ENCODE data around the gene UBE2D4.
A peak's percentile ranks its signal among the peaks of the same experiment; 100 is the strongest.
"Not testable (repeated sequence)": the region's sequence is repeated elsewhere in the genome, so short reads cannot be mapped to it uniquely, and the experiment has no call there.

UBE2D4 gene

DNA sequence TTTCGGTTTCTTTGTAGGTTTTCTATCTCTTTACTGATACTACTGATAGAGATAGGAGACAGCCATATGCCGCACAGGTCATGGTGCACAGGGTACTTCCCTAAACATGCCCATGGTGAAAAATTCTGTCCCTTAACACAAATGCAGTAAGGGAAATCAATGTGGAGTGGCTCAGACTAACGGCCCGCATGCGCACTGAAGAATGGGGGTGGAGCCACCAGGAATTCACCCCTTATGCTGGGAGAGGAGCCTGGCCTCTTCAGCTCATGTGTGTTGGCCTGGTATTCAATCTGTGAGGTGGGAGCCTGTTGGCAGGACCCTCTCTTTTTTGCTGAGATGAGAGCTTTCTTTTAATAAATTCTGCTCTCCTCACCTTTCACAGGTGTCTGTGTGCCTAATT lies 11.4 kb upstream of the UBE2D4 start:
- DNase-seq, result no peak

DNA sequence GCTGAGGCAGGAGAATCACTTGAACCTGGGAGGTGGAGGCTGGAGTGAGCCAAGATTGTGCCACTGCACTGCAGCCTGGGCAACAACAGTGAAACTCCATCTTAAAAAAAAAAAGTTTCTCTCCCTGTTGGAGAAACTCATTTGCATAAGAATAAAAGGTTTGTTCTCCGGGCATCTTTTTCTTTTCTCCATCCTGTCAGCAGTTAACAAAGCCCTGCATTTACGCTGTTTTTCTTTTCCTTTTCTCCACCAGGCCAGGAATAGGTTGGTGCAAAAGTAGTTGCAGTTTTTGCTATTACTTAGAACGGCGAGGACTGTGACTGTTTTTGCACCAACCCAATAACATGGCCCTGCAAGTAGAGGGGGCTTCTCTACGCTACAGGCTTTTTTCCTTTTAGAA lies 10.3 kb upstream of the UBE2D4 start:
- DNase-seq, result no peak

DNA sequence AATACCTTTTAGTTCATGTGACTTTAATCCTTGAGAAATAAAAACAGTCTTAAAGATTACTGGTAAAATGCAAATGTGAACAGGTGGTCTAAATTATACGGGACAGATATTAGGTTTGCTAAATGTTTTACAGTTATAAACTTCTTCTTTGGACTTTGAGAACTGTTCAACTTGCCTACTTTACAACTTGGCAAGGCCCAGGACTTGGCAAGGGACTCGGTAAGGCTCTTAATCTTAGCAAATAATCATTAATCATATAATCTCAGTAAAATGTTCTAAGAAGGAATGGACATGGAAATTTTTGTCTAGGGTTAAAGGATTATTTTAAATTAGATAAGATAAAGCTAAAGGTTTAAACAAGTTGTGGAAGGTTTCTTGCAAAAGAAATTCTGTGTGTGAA lies 4.8 kb upstream of the UBE2D4 start:
- DNase-seq, result no peak

DNA sequence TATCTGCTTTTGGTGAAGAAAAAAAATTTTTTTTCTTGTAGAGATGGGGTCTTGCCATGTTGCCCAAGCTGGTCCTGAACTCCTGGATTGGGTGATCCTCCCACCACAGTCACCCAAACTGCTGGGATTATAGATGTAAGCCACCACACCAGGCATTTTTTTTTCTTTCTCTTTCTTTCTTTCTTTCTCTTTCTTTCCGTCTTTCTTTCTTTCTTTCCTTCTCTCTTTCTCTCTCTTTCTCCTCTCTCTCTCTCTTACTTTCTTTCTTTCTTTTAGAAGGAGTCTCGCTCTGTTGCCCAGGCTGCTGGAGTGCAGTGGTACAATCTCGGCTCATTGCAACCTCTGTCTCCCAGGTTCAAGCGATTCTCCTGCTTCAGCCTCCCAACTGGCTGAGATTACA lies 3.5 kb upstream of the UBE2D4 start:
- no peak for DNase-seq

DNA sequence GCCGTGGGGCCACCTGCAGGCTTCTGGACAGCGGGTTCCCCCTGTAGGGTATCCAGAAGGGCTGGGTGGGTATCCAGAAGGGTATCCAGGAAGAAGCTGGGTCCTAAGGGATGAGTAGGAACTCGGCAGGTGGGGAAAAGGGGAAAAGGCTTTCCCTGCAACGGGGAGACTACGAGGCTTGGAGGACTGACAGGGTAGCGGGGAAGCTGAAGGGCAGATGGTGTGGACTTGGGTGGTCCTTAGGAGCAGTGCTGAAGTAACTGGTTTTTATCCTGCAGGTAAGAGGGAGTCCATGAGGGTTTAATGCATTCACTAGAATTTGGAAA lies 525 bp downstream of the UBE2D4 start:
- DNase-seq, result no peak

DNA sequence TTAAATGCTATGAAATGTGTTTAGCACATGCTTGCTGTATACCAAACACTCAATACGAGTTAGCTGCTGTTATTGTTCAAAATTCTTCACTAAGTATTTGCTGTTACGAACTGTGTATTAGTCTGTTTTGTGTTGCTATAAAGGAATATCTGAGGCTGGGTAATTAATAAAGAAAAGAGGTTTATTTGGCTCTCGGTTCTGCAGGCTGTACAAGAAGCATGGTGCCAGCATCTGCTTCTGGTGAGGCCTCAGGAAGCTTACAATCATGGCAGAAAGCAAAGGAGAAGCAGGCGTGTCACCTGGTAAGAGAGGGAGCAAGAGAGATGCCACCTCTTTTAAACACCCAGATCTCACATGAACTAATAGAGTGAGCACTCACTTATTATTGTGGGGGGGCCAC lies 1.6 kb downstream of the UBE2D4 start:
- no peak for DNase-seq

DNA sequence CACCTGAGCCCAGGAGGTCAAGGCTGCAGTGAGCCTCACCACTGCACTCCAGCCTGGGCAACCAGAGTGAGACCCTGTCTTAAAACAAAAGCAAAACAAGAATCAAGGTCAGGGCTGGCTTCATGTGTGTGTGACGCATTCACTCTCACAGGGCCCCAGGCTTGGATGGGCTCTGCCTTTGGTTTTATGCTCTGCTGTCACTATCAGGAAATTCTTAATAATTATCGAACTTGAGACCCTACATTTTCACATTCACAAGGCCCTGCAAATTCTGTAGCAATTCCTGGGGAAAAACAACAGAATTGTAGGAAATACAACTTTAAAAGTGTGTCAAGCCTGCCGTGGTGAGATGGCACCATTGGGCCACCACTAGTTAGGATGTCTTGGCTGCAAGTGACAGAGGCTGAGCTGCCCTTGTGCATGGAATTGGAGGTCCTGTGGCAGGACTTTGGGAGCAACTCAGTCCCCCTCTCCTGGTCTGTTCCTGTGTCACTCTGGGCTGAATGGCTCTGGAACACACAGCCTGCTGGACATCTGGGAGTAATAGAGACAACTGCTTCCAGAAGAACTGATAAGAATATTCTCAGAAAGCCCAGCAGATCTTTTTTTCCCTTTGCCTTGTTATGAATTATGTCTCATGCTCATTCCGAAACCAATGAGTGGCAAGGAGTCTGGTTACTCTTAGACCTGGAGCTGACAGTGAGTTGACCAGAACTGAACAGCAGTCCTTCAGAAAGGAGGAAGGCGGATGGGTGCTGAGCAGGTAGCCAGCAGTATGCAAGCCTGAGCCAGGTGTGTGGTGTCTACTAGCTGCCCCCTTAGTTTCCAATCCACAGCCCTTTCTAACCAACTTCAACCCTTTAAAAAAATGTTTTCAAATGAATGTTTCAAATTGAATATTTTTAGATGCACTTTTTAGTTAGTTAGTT lies 3.6 kb downstream of the UBE2D4 start:
- DNase-seq, result no peak

DNA sequence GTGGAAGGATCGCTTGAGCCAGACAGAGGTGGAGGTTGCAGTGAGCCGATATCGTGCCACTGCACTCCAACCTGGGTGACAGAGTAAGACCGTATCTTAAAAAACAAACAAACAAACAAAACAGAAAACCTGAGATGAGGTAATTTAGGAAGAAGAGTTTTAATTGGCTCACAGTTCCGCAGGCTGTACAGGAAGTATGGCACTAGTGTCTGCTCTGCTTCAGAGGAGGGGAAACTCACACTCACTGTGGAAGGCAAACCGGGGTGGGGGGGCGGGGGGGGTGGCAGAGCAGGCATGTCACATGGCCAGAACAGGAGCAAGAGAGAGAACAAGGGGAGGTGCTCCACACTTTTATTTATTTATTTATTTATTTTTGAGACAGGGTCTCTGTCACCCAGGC lies 5.1 kb downstream of the UBE2D4 start:
- DNase-seq, result no peak

DNA sequence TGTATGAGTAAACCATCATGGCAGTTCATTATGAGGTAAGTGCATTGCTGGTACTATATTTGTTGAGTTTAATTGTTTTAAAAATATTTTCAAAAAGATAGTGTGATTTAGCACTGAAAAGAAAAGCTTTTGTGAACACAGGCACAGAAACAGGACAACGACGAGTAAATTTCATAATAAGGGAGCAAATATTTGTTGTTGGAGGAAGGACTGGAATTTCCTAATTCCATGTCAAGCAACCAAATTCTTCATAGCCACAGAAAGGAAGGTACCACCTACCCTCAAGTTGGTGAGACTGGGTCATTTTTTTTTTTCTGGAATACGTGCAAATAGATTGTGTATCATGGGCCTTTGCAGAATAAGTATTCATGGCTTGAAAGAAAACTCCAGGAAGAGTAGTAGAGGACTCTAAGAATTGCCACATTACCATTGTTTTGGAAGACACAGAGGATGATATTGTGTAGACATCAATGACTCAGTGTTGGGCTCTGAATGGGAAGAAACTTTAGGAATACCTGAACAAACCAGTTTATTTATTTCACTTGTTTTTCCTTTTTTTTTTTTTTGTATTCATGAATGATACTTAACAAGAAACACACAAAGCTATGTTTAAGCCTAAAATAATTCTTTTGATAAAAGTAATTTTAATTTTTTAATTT lies 7.8 kb downstream of the UBE2D4 start:
- DNase-seq, result no peak

DNA sequence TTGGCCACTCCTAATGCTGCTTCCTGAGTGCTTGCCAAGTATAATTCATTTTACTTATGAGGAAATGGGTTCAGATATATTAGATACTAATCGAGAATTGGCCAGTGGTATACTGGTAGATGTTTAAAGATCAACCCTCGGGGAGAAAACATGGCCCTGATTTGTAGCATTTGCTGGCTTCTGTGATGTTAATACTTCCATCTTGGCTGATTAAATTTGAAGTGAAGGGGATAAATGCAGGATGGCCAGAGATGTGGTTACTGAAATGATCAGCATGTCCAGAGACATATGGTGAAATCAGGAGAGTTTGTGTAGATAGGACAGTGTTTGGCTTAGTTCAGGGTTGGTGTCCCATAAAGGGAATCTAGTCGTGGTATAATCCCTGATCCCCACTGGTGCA lies 11.2 kb downstream of the UBE2D4 start:
- no peak for DNase-seq

DNA sequence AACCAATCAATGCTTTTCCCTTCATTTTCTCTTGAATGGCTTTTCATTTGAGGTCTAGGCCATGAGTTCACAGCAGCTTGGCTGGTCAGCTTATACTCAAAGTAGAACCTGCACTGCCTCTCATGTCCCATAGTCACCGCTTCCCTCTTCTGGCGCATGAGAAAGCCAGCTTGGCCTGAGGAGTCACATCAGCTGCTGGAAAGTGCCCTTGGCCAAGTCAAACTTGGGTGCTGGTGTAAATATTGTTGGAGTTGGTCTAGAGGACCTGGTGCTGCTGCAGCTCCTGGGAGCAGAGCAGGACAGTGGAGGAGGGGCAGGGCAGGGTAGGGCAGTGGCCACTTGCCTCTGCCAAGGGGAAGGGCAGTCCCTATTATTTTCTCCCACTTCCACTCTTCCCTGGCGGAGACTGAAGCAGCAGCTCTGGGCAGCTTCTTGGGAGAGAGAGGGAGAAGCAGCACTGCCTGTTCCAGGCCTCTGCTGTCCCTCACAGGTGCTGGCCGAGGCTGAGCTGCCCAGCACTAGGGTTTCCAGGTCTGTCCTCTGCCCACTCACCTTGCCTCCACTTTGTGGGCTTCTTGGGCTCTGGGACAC lies 12.8 kb downstream of the UBE2D4 start:
- DNase-seq, result no peak

DNA sequence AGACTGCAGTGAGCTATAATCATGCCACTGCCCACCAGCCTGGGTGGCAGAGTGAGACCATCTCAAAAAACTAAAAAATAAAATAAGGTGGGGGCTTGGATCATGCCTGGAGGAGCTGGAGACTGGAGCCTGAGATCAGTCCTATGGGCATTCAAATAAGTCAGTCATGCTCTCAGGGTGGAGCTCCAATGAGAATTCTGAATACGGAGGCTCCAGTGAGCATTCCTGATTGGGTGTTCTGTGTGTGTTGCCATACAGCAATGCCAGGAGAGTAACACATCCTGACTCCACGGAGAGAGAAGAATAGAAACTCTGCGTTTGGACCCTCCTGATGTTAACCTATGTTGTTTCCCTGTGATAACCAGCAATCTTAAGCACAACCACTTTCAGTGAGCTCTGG lies 16.0 kb downstream of the UBE2D4 start:
- DNase-seq, result no peak

DNA sequence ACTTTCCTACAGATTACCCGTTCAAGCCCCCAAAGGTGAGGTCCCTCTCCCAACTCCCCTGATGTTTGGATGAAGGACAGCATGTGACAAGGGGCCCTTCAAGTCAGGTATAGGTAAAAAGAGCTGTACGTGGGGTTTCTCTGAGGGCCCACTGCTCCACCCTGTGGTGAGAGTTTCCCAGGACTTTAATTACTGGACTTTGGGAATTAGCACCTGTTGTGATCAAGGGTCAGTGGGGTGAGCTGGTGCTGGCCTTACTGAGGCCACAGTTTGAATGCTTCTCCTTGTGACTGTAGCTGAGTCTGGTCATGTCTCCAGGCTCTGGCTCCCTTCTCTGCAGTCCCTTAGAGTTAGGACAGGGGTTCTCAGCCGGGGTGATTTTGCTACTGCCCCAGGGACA lies 16.8 kb downstream of the UBE2D4 start:
- no peak for DNase-seq

DNA sequence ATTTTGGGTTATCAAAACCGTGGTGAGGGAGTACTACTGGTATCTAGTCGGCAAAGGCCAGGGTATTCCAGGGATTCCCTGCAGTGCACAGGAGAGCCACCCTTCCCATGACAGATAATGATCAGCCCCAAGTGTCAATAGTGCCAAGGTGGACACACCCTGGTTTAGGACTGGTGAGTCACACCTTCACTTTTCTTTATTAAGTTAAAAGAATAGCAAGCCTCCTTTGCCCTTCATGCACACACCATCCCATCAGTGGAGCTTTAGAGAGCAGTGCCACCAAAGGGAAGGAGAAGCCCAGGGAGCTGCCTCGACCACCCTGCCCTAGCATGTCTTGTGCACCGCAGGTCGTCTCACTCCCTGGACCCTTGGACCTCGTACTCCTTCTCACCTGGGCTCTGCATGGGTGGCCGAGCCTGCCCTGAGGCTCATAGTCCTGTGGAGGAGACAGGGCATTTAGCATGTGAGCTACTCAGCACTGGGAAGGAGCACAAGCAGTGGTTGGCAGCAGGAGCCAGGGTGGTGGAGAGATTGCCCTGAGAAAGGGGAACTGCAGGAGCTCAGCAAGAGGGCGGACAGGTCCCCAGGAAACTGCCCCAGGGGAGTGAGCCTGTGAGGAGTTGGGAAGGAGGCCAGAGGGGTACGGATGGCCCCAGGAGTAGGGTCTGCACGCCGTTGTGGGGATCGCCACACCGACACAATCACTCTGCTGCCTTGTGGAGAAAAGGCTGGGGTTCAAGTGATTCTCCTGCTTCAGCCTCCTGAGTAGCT lies 17.4 kb downstream of the UBE2D4 start:
- DNase-seq, result no peak

DNA sequence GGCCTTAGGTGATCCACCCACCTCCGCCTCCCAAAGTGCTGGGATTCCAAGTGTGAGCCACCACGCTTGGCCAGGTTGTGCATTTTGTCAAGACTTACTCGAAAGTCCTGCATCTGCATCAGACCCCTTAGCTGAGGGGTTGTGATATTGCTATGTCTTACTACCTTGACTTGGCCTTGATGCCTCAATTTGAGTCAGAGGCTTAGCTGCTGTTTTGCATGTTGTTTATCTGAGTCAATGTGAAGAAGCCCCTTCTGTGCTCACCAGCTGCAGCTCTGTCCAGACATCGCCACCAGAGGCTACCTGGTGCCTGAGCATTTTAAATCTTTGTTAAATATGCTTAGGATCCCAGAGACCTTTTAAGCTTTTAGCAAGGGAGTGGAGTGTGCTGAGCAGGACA lies 18.1 kb downstream of the UBE2D4 start:
- DNase-seq, result no peak

DNA sequence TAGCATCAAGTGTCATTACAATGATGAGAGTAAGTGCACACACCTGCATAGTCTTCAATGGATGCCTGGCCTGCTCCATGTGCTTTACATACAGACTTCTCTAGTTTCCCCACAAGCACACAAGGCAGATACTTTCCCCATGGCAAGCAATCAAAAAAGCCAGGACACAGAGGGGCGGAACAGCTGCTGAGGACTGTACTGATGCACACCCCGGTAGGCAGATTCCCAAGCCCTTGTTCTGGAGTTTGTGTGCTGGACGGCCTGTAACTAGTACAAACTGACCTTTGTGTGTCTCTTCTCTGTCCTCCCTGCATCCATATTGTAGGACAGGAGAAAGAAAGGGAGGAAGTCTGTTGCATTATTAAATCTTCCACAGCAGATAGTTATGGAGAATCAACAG lies 25.8 kb downstream of the UBE2D4 start:
- DNase-seq, result no peak

DNA sequence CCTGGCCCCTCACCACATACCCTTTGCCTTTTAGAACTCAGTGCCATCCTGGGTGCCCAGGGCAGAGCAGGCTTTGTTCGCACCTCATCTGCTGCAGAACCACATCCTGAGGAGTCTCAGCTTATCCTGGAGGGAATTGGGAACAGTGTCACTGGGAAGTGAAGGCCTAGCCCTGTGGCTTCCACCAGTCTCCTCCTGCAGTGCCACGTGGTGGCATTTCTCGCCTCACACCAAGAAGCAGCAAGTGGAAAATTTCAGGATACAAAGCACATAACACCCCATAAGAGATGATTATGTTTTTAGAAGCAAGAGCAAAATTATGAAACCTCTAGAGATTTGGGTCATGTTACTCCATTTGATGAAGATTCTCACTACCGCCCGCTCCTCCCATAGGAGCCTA lies 26.8 kb downstream of the UBE2D4 start:
- no peak for DNase-seq

DNA sequence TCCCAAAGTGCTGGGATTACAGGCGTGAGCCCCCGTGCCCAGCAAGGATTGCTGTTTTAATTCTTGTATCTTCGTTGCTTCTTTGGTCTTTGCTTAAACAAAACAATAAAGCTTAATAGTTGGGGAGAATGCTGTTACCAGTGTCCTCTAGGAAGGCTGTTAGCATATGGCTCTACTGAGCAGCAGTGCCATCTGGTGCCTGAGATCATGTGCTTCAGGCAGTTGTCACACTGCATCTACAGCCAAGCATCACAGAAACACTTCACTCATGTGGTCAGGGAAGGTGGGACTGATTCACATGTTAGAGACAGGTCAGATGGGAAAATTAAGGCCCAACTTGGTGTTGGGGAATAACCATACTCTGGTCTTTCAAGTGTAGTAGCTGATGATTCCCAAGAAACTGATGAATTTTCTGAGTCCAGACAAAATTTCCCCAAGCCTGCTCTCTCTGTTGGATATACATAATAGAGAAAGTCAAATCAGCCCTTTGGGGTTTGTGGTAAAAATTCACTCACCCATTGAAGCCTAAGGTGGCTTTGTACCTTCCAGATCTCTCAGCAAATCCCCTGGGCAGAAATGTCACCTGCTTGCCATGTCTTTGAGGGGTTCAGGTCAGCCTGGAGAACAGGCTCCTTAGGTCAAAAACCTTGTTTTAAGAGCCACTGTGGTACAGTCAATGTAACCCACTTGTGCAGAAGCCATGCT lies 28.4 kb downstream of the UBE2D4 start:
- DNase-seq, result peak; percentile 28

DNA sequence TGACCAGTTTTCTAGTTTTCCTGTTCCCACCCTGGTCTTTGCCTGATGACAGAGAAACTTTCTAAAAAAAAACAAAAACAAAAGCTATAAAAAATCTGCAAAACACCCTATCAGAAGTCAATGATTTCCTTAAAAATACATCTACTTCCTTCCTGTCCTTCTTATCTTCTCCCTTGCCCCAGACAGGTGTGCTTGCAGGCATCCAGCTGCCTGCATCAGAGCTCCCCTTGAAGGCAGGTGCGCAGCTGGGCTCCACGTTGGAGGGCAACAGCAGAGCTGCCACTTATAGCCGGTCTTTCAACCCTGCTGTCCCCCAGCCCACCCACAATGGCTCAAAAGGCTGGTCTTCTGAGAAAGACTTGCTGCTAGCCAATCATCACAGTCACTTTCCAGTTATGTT lies 29.8 kb downstream of the UBE2D4 start:
- DNase-seq, result no peak

DNA sequence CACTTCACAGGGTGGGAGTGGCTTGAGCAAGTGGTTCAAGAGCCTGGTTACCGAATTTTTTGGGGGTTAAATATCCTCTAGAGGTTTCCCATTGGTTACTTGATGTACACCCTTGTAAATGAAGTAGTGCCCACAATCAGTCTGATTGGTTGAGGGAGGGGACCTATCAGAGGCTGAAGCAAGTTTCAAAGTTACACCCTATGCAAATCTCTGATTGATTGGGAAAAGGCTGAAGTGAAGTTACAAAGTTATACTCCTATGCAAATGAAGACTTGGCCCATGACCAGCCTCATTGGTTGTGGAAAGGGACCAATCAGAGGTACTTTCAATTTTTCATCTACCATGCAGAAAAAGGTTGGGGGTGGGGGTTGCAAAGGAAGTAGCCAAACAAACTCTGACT lies 34.7 kb downstream of the UBE2D4 start:
- no peak for DNase-seq

DNA sequence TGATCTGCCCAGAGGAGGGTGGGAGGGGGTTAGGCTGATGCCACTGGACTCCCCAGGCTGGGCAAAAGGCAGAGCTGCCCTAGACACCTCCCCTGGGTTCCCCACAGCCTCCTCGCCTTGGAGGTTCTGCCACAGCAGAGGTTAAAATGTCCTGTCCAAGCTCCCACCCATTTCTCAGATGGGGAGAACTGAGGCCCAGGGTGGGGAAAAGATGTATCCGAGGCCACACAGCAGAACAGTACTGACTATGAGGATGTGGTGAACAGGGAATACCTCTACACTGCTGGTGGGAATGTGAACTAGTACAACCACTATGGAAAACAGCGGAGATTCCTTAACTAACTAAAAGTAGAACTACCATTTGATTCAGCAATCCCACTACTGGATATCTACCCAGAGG lies 40.2 kb downstream of the UBE2D4 start:
- DNase-seq, result not testable (repeated sequence)

DNA sequence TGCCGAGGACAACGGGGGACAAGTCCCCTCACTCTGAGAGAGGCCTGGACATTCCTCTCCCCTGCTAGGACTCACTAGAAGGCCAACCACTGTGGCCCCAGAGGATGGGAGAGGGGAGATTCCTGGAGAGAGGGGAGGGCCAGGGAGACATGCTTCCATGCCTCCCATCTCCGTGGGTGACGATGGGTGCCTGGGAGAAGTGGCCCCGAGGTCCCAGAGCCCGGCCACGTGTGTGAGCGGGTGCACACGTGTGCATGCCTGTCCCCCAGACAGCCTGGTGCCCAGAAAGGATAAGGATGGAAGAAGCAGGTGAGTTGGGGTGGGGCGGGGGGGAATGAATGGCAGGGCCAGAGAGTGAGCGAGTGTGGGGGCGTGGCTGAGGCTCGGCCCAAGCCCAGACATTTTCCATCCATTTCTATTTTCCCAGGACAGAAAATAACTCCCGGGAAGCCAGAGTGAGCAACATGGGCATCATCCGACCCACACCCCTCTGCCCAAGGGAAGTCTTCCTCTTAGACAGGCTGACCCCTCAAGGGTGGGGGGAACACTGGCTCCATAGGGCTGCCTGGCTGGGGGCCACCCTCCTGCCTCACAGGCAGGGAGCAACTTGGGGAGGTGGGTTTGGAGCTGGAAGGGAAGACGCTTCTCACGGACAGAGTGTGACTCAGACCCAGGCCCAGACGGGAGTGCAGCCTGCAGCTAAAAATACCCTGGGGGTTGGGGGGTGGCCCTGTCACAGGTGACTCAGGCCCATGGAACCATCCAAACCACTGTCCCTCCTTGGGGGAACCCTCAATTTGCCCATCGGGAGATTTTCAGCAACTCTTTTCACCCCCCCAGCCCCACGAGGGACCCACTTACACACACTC lies 42.2 kb downstream of the UBE2D4 start:
- DNase-seq, result not testable (repeated sequence)
